ENCODE data around the gene GALNT17. TPM values are rescaled to one million over a fixed set of nuclear protein-coding genes. Genes with fewer than 3 reads are reported as not detected.
A peak's percentile ranks its signal among the peaks of the same experiment; 100 is the strongest.

GALNT17 gene
- total RNA-seq, 1 donor from 2014 or later = 95.3 TPM

DNA sequence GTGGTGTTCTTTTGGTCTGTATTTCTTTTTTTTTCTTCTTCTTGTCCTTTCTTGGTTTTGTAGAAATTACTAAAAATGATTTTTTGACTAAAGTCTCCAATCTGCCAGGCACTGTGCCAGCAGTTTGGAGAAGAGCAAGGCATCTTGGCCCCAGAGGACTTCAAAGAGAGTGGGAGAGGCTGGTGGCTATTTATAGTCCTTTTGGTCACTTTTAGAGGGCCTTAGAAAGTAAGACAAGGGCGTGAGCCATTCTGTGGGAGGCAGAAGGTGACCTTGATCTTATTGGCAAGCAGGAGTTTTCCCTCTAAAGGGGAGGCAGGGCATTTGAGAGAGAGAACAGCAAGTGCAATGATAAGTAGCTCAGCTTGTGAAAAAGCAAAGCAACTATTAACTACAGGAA, 211.9 kb downstream of the GALNT17 start:
- H3K36me3 ChIP-seq = no peaks in the 10 kb centered on the region
- H3K4me1 ChIP-seq = no peaks in the 10 kb centered on the region
- DNase-seq = no peak
- H3K9me3 ChIP-seq (replicated peaks) = peaks cover 32% of the 10 kb centered on the region
- peak overlapping the region; percentile 16 for H3K27ac ChIP-seq (replicated peaks)
- intact Hi-C loops (cut with micrococcal nuclease) = no loop called here
- no peak overlapping the region for H3K4me3 ChIP-seq
- H3K27me3 ChIP-seq (ENCODE audit: low read depth) = no peaks in the 10 kb centered on the region
- TF ChIP-seq, protein P1, sequence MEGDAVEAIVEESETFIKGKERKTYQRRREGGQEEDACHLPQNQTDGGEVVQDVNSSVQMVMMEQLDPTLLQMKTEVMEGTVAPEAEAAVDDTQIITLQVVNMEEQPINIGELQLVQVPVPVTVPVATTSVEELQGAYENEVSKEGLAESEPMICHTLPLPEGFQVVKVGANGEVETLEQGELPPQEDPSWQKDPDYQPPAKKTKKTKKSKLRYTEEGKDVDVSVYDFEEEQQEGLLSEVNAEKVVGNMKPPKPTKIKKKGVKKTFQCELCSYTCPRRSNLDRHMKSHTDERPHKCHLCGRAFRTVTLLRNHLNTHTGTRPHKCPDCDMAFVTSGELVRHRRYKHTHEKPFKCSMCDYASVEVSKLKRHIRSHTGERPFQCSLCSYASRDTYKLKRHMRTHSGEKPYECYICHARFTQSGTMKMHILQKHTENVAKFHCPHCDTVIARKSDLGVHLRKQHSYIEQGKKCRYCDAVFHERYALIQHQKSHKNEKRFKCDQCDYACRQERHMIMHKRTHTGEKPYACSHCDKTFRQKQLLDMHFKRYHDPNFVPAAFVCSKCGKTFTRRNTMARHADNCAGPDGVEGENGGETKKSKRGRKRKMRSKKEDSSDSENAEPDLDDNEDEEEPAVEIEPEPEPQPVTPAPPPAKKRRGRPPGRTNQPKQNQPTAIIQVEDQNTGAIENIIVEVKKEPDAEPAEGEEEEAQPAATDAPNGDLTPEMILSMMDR (IDR thresholded peaks at IDR 0.05; ENCODE audit: borderline replicate concordance) = no peak

DNA sequence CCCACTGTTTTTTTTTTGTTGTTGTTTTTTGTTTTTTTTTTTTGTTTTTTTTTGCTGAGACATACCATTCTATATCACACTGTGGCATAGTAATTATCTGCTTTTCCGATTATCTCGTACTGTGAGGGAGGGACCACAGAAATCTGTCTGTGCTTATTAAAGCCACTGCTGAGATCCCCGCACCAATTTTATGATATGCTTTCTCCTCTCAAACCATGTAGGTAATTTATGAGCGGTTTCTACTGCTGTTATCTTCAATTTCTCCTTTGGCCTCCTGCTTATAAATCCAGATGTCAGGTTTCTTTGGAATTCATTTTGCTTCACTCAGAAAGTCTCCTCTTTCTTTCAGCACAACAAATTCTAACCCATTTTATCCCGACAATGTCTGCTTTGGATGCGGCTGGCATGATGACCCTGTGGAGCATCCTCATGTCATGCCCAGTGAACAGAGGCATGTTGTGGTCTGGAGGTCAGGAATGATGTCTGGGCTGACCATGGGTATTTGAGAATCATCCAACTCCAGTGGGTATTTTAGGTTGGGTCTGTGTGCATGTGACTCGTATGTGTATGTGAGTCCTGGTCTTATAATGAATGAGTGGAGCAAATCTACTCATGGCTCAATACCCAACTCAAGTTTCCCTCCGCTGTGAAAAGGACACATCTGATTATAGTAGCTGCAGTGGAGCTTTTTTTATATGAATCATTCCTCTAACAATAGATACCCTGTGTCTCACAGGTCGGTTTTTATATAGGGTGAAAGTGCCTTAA, 213.4 kb downstream of the GALNT17 start:
- TF ChIP-seq, protein P1 (IDR thresholded peaks at IDR 0.05; ENCODE audit: borderline replicate concordance) = no peak
- Histone ChIP-seq H3K4me1 (peaks cover 1% of the 10 kb centered on the region), H3K27me3 (ENCODE audit: low read depth) (no peaks in the 10 kb centered on the region), H3K36me3 (no peaks in the 10 kb centered on the region), H3K4me3 (no peak overlapping the region), H3K9me3 (replicated peaks) (peaks cover 32% of the 10 kb centered on the region), H3K27ac (replicated peaks) (no peak overlapping the region)
- DNase-seq = no peak
- intact Hi-C loops (cut with micrococcal nuclease) = no loop called here

DNA sequence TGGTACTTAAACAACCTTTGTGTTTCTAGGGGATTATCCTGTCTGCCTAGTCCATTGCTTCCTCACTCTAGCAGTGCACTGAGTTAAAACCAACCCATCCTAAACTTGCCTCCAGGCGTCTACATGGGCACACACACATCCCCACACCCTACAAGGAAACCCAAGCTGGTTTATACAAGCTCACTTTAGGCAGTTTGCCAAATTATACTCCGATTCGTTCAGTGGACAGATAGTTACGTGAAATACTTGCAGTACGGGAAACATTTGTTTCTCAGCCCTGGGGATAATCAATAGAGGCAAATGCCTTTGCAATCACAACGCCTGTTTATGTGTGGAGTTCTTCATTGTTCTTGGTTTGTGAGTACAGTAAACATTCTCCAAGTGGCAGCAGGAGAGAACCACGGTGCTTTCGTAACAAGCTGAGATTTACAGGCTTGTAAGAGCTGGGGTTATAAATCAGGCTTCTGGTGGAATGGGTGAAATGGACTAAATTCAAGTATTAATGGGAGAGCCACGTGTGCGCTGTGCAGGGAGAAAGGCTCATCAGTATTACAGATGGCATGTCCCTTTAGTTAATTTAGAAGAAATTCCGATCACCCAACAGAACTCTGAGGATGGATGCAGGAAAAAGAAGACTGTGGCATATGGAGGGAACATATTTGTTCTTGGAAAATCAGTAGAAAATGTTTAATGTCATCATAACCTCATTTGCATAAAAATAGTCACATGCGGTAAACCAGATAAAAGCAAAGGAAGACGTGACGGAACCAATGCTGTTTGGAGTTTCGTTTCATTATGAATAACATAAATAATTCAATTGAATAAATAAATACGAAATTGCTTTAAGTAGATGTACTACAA, 217.1 kb downstream of the GALNT17 start:
- Histone ChIP-seq H3K27ac (replicated peaks) (no peak overlapping the region), H3K4me3 (no peak overlapping the region), H3K36me3 (no peaks in the 10 kb centered on the region), H3K9me3 (replicated peaks) (peaks cover 25% of the 10 kb centered on the region), H3K4me1 (peaks cover 6% of the 10 kb centered on the region), H3K27me3 (ENCODE audit: low read depth) (no peaks in the 10 kb centered on the region)
- intact Hi-C loops (cut with micrococcal nuclease) = no loop called here
- DNase-seq = no peak
- TF ChIP-seq, protein P1 (IDR thresholded peaks at IDR 0.05; ENCODE audit: borderline replicate concordance) = no peak

DNA sequence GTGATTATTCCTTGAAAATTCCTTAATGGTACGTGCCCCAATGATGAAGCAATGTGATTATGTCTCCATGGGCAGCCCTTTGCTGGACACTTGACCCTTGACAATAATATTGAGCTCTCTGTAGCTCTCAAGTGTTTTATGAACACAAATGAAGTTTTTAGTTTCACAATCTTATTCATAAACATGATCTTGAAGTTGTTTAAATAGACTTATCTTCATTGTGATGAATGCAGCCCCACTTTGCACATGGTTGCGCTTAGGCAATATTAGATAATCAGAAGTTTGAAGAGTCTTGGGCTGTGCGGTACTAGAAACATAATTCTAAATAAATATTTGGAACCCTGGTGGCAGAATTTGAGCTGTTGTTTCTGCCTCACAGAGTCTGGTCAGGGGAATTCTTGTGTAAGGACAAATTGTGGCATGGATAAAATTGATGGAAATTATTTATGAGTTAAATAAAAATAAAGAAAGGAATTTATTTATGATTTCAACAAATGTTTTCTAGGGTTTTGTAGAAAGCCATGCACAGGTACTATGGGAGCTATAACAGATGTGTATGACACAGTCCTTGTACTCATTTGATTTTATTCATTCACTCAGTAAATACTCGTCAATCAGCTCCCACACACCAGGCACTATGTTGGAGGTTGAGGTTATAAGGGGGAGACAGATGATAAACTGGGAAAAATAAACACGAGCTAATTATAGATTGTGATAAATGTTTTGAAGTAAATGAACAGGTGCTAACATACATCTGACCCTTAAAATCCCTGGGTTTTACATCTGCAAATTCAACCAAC, 217.9 kb downstream of the GALNT17 start:
- TF ChIP-seq, protein P1 (IDR thresholded peaks at IDR 0.05; ENCODE audit: borderline replicate concordance) = no peak
- no peaks in the 10 kb centered on the region for H3K36me3 ChIP-seq
- intact Hi-C loops (cut with micrococcal nuclease) = no loop called here
- DNase-seq = no peak
- peaks cover 6% of the 10 kb centered on the region for H3K4me1 ChIP-seq
- no peak overlapping the region for H3K4me3 ChIP-seq
- H3K9me3 ChIP-seq (replicated peaks) = peaks cover 17% of the 10 kb centered on the region
- no peaks in the 10 kb centered on the region for H3K27me3 ChIP-seq (ENCODE audit: low read depth)
- H3K27ac ChIP-seq (replicated peaks) = no peak overlapping the region

DNA sequence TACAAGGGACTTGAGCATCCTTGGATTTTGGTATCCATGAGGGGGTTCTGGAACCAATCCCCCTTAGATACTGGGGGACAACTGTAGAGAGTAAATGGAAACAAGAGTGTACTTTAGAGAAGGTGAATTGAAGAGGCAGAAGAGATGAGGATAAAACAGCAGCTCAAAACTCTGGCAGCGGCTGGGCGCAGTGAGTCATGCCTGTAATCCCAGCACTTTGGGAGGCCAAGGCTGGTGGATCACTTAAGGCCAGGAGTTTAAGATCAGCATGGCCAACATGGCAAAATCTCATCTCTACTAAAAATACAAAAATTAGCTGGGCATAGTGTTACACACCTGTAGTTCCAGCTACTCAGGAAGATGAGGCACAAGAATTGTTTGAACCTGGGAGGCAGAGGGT, 218.7 kb downstream of the GALNT17 start:
- no peak for DNase-seq
- intact Hi-C loops (cut with micrococcal nuclease) = no loop called here
- no peak overlapping the region for H3K27ac ChIP-seq (replicated peaks)

More for the DNA sequence above, 218.7 kb downstream of the GALNT17 start:
- peaks cover 14% of the 10 kb centered on the region for H3K9me3 ChIP-seq (replicated peaks)
- H3K36me3 ChIP-seq = no peaks in the 10 kb centered on the region
- H3K27me3 ChIP-seq (ENCODE audit: low read depth) = no peaks in the 10 kb centered on the region
- TF ChIP-seq, protein P1 (IDR thresholded peaks at IDR 0.05; ENCODE audit: borderline replicate concordance) = no peak
- no peak overlapping the region for H3K4me3 ChIP-seq
- H3K4me1 ChIP-seq = peaks cover 6% of the 10 kb centered on the region
